Psoas muscle (tissue), 8 donors: ENCODE results near the gene SEPTIN2. TPM values are rescaled to one million over a fixed set of nuclear protein-coding genes. Genes with fewer than 3 reads are reported as not detected.
"Not testable (repeated sequence)": the region's sequence is repeated elsewhere in the genome, so short reads cannot be mapped to it uniquely, and the experiment has no call there.

ENCODE experiments used
- ATAC-seq, 4 donors: fragments of 200-7000 bp; cut with Tn5 transposase; one replicate each; pipeline ENCODE4 v1.9.1; 2020; ENCODE audit warnings: moderate library complexity in 3 of 4, mild to moderate bottlenecking in 2 of 4
- DNase-seq, 2 donors: peaks; one replicate each; pipeline ENCODE4 v3.0.0-alpha.2; 2020
- H3K27ac ChIP-seq: fragments of 200-600 bp; one replicate; pipeline ENCODE4 v1.8.0; 2022
- H3K27me3 ChIP-seq, 3 donors: fragments of 200-600 bp in 1 of 3; one replicate each; pipeline versions ENCODE4 v1.6.1 to v1.8.0; 2013 to 2022; ENCODE audit warnings: low read length in 2 of 3, mild to moderate bottlenecking in 2 of 3, moderate library complexity in 1 of 3; ENCODE audit not compliant: insufficient read depth in 3 of 3
- H3K36me3 ChIP-seq, 2 donors: fragments of 200-600 bp in 1 of 2; one replicate each; pipeline versions ENCODE4 v1.6.1 to v1.8.0; 2013 to 2022; ENCODE audit warnings: low read depth in 1 of 2, mild to moderate bottlenecking in 1 of 2, moderate library complexity in 1 of 2; ENCODE audit not compliant: insufficient read depth in 1 of 2
- H3K4me1 ChIP-seq: fragments of 200-600 bp; one replicate; pipeline ENCODE4 v1.8.0; 2022
- H3K4me3 ChIP-seq: fragments of 200-600 bp; one replicate; pipeline ENCODE4 v1.8.0; 2022; ENCODE audit warnings: mild to moderate bottlenecking
- H3K9me3 ChIP-seq: fragments of 200-600 bp; one replicate; pipeline ENCODE4 v1.8.0; 2022
- CTCF ChIP-seq: fragments of 200-600 bp; IDR thresholded peaks from one replicate; pipeline ENCODE4 v1.8.0; 2022; ENCODE audit warnings: antibody characterized with exemption
- WGBS, 3 donors: extraction: QIAGEN DNeasy Blood & Tissue Kit; methylation state at CpG; one replicate each; pipeline versions ENCODE4 v1.1.6 to v1.1.7; 2013; 5-methylcytosine and 5-hydroxymethylcytosine counted together
- intact Hi-C, 2 donors: fragments of 100-400 bp; cut with DNase I; formaldehyde crosslinking; loops; one replicate each; pipeline versions ENCODE4 v1.11.0 to v1.14.2; 2022
- polyA plus RNA-seq, 3 donors: library from polyadenylated mRNA; stranded (reverse); fragments of 200-250 nt; gene quantifications; one replicate each; pipeline ENCODE4 v1.2.3, GENCODE V29; 2013
- total RNA-seq, 4 donors: library from RNA; stranded (reverse); fragmentation: NEBNext Ultra II Directional in 2 of 4; extraction: Animal tissue kit (Norgen Biotek cat#: 25700) in 2 of 4; gene quantifications; one replicate each; pipeline versions ENCODE4 v1.2.1 to v1.2.4, GENCODE V29; 2021 to 2023
- donor health status: healthy with polysubstance abuse.
- donor health status: DM: no; HTN: no; CAD: no; lungs with moderate emphysema.
- donor health status: Bipolar disorder and iron deficiency.
- donor health status: healthy.
- donor health status: DM: yes; HTN: yes; CAD: no.
- donor health status: DM: no; HTN: no; CAD: no.
- donor health status: DM: no; HTN: no; CAD: no.
- donor health status: DM: yes; HTN: yes; CAD: no.

Gene SEPTIN2
- total and polyA plus RNA-seq, 7 donors = 68.8 to 161 (median 122) TPM

GRCh38 chr2:241378816-241379215 lies 63.1 kb downstream of the SEPTIN2 start:
- DNase-seq (no peak), ATAC-seq (no peak)
- intact Hi-C loops = no loop called here
- no peak for TF ChIP-seq CTCF
- Histone ChIP-seq H3K27me3 (no peaks in the 10 kb centered on the region), H3K4me3 (no peak overlapping the region), H3K27ac (no peak overlapping the region), H3K4me1 (peaks cover 5% of the 10 kb centered on the region), H3K36me3 (peaks cover 0 to 12% of the 10 kb centered on the region in 2 donors), H3K9me3 (no peaks in the 10 kb centered on the region)
- WGBS, 3 donors = 58 to 69% (median 62%) methylated on average over 2 of the region's 2 CpGs

DNA sequence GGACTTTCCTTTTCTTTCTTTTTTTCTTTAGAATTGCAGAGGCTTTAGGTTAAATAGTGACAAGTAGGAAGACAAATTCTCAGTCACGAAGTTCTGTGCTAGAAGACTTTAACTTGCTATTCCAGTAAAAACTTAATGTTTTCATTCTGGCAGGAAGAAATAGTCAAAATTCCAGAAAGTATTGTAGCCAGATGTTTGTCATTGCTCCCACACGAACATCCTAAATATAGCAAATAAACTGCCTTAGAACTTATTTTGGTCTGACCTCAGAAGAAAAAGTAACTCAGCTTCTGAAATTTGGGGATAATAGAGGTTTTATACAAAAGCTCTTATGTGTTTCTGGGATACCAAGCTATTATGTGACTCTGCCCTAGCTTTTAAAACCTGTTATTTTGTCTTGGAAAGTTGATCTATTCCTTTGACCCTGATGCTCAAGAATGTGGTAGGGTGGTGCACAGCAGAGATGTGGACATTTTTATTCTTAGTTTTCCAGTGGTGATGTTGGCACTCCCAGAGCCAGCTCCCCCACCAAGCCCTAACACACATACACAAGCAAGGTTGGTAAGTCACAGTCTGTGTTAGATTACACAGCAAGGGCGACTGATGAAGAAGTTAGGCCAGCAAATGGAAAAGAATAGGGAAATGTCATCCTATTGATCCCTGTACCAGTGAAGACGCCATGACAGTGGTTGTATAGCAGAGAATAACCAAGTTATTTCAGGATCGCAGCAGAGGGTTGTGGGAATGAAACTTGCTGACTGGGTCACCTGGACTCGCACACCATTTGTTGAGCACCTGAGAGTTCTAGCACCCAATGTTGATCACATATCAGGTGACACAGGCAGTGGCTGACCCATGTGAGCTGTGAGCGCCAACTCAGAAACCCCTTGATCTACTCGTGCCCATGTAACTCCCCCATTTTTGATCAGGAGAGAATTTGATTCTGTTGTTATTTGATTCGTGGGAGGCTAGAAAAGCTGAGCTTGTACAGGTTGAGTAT lies 64.1 kb downstream of the SEPTIN2 start:
- 78 to 83% (median 83%) methylated on average over 9 of the region's 9 CpGs for WGBS, 3 donors
- no peak for ATAC-seq
- intact Hi-C loops = no loop called here

DNA sequence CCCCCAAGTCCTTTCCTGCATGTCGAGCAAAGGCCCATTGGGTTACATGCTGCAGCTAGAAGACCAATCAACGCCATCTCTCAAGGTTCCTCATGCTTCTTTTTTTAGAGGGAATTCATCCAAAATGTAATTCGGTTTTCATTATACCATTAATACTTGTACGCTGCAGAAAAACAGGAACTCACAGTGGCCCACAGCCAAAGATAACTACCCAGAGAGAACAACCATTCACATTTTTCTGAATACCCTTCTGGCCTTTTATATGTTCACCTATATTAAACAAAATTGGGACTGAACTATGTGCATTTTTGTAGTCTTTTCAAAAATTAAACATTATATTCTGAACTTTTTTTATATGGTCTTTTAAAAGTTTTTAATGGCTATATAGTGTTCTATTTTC lies 66.1 kb downstream of the SEPTIN2 start:
- TF ChIP-seq CTCF = no peak
- DNase-seq = no peak
- intact Hi-C loops = no loop called here
- no peaks in the 10 kb centered on the region for H3K27me3 ChIP-seq
- 56 to 61% (median 58%) methylated on average over 4 of the region's 4 CpGs for WGBS, 3 donors
- H3K27ac ChIP-seq = no peak overlapping the region
- H3K36me3 ChIP-seq = no peaks in the 10 kb centered on the region
- peaks cover 5% of the 10 kb centered on the region for H3K4me1 ChIP-seq
- ATAC-seq = no peak
- H3K4me3 ChIP-seq = no peak overlapping the region
- H3K9me3 ChIP-seq = no peaks in the 10 kb centered on the region

More for the DNA sequence above, 64.1 kb downstream of the SEPTIN2 start:
- Histone ChIP-seq H3K9me3 (no peaks in the 10 kb centered on the region), H3K27ac (no peak overlapping the region), H3K4me1 (peaks cover 5% of the 10 kb centered on the region), H3K27me3 (no peaks in the 10 kb centered on the region), H3K36me3 (peaks cover 0 to 4% of the 10 kb centered on the region in 2 donors), H3K4me3 (no peak overlapping the region)
- DNase-seq = no peak
- no peak for TF ChIP-seq CTCF

DNA sequence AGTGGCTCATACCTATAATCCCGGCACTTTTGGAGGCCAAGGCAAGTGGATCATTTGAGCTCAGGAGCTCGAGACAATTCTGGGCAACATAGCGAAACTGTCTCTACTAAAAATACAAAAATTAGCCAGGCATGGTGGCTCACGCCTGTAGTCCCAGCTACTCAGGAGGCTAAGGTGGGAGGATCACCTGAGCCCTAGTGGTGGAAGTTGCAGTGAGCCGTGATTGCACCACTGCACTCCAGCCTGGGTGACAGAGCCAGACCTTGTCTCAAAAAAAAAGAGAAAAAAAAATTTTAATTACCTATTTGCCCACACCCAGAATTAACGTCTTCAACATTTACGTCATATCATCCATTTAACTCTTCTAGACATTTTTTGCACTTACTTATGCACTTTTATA lies 69.7 kb downstream of the SEPTIN2 start:
- DNase-seq, H3K9me3 ChIP-seq, H3K4me1 ChIP-seq, ATAC-seq, H3K27ac ChIP-seq, H3K27me3 ChIP-seq, H3K36me3 ChIP-seq, H3K4me3 ChIP-seq, intact Hi-C loops: not testable (repeated sequence)
- 95 to 99% (median 97%) methylated on average over 7 of the region's 7 CpGs for WGBS, 3 donors

GRCh38 chr2:241386519-241386918 lies 70.8 kb downstream of the SEPTIN2 start:
- Histone ChIP-seq H3K27me3 (no peaks in the 10 kb centered on the region), H3K9me3 (no peaks in the 10 kb centered on the region), H3K27ac (no peak overlapping the region), H3K36me3 (no peaks in the 10 kb centered on the region), H3K4me3 (no peak overlapping the region), H3K4me1 (no peaks in the 10 kb centered on the region)
- WGBS, 3 donors = 64 to 67% (median 65%) methylated on average over 6 of the region's 6 CpGs
- DNase-seq (no peak), ATAC-seq (no peak)
- TF ChIP-seq CTCF = no peak
- intact Hi-C loops = no loop called here
